ENCODE measurements around the gene CNIH4.
"Not testable (repeated sequence)": the region's sequence is repeated elsewhere in the genome, so short reads cannot be mapped to it uniquely, and the experiment has no call there.

Gene CNIH4

DNA sequence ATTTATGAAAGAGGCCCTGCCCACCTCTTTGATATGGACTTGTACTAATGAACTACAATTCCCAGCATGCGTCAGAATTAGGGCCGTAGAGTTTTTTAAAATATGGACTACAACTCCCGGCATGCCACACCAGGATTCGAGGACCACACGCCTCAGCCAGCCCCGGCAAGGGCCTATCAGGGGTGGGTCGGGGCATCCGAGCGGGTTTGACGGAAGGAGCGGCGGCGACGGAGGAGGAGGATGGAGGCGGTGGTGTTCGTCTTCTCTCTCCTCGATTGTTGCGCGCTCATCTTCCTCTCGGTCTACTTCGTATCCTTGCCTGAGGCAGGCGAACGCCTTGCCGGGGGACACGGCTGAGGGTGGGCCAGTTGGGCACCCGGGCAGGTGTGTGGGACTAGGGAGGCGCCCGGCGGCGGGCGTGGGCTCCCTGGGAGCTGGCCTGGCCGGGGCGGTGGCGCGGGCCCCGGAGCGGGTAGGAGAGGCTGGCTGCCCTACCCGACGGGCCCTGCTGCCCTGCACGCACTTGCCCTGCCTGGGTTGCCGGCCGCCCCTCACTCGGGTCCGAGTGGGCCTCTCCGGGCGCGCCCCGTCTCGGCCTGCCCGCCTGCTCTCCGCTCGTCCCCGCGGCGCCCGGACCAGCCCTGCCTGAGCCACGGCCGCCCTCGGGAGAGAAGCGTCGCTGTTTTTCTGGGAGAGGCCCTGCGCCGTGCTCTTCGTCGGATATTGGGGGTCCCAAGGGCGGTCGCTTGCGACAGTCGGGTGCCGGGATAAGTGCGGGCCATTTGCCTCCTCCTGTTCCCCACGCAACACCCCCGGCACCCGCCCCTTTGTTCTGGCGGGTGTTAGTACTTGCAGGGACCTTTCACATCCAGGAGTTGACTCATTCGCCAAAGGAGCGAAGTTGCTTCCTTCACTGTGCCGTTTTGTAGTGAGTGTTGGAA is at the start of gene CNIH4:
Gene CNIH4 (plus strand): TSS at position 195 of the 941 bp plus-strand sequence. CDS start 46 bp downstream, at position 241.
- peak; percentile 81 to 83 for DNase-seq (ENCODE audit: extremely low read depth in 1 of 2, low read depth in 1 of 2)

DNA sequence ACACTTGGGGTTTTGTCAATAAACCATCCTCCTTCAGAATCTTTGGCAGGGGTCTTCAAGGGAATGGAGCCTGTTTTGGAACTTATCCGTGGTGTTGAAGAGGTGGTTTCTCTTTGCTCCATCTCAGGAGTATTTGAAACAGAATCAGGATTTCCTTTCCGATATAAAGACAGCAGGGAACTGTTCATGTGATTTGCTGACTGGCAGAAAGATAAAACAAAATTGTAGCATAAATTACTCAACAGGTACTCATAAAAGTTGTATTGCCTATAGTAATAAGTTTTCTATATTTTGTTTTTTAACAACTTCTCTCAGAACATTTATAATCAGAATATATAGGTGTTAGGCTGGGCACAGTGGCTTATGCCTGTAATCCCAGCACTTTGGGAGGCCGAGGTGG is 48.6 kb upstream of the CNIH4 start:
- DNase-seq (ENCODE audit: extremely low read depth in 1 of 2, low read depth in 1 of 2), result no peak

- not testable (repeated sequence) for DNase-seq (ENCODE audit: extremely low read depth in 1 of 2, low read depth in 1 of 2)
Measured at GRCh38 chr1:224311503-224311902, 45.2 kb upstream of the CNIH4 start.

GRCh38 chr1:224312025-224312424 is 44.7 kb upstream of the CNIH4 start:
- no peak for DNase-seq (ENCODE audit: extremely low read depth in 1 of 2, low read depth in 1 of 2)

GRCh38 chr1:224317383-224318045 is 39.2 kb upstream of the CNIH4 start:
- no peak for DNase-seq (ENCODE audit: extremely low read depth in 1 of 2, low read depth in 1 of 2)

DNA sequence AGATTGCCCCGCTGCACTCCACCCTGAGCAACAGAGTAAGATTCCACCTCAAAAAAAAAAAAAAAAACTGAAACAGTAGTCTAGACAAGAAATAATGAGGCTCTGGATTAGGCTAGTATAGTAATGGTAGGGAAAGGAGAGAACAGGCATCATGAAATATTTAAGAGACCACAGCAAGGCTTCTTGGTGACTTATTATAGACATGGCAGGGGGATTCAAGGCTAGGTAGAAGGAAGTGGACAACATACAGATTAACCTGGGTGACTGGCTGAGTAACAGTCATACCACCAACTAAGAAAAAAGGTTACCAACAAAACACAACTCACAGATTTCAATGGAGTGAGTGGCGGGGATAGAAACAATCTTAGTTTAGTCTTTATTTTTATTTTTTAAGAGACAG is 35.0 kb upstream of the CNIH4 start:
- DNase-seq (ENCODE audit: extremely low read depth in 1 of 2, low read depth in 1 of 2), result no peak

GRCh38 chr1:224325959-224326358 is 30.7 kb upstream of the CNIH4 start:
- DNase-seq (ENCODE audit: extremely low read depth in 1 of 2, low read depth in 1 of 2), result no peak

DNA sequence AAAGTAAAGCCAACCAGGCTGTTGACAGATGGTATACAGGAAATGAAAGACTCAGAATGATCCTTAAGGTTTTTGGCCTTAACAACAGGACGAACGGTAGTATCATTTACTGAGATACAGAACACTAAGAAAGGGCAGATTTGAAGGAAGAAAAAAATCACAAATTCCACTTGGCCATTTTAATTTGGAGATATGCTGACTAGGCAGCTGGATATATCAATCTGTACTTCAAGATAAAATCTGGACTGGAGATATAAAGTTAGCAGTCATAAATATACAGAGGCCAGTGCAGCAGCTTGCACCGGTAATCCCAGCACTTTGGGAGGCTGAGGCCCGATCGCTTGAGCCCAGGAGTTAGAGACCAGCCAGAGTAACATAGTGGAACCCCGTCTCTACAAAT is 28.0 kb upstream of the CNIH4 start:
- no peak for DNase-seq (ENCODE audit: extremely low read depth in 1 of 2, low read depth in 1 of 2)

- no peak for DNase-seq (ENCODE audit: extremely low read depth in 1 of 2, low read depth in 1 of 2)
Measured at GRCh38 chr1:224329484-224329841, 27.2 kb upstream of the CNIH4 start.

GRCh38 chr1:224329842-224330753 is 26.6 kb upstream of the CNIH4 start, which contains the start of gene NVL:
TSS of gene NVL (minus strand) at chr1:224330172. CDS start at chr1:224330127, 45 bp downstream.
- peak; percentile 40 to 67 for DNase-seq (ENCODE audit: extremely low read depth in 1 of 2, low read depth in 1 of 2)

DNA sequence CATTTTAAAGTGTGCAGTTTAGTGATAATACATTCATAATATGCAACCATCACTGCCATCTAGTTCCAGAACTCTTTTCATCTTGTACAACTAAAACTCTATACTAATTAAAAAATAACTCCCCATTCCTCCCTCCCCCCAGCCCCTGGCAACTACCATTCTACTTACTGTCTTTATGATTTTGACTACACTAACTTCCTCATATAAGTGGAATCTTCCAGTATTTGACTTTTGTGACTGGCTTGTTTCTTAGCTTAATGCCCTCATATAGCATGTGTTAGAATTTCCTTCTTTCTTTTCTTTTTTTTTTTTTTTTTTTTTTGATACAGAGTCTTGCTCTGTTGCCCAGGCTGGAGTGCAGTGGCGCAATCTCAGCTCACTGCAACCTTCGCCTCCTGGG is 25.4 kb upstream of the CNIH4 start:
- no peak for DNase-seq (ENCODE audit: extremely low read depth in 1 of 2, low read depth in 1 of 2)

GRCh38 chr1:224331824-224332223 is 24.9 kb upstream of the CNIH4 start:
- DNase-seq (ENCODE audit: extremely low read depth in 1 of 2, low read depth in 1 of 2), result no peak

DNA sequence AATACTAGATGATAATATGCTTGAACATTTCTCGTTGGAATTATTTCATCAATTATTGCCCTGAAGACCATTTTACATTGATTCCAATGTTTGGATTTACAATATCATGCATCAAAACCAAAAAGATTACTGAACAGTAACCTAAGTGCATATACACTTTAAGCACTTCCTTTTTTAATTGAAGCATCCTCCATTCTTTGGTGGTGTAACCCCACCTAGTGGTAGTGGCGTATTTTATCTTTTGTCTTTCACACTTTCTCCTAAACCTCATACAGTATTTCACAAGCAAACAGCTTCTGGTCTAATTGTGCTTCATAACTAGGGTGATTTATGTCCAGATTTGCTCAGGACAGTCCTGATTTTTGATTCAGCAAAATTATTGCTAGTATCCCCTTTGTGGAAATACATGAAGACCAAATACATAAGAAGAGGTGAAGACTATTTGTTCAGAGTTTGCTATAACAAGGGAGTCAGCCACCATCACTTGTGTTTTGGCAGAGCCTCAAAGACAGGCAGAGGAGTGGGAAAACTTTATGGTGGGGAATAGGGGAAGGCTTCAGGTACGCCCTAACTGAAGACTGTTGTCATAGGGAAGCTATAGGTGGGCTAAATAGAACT is 23.3 kb upstream of the CNIH4 start:
- no peak for DNase-seq (ENCODE audit: extremely low read depth in 1 of 2, low read depth in 1 of 2)

DNA sequence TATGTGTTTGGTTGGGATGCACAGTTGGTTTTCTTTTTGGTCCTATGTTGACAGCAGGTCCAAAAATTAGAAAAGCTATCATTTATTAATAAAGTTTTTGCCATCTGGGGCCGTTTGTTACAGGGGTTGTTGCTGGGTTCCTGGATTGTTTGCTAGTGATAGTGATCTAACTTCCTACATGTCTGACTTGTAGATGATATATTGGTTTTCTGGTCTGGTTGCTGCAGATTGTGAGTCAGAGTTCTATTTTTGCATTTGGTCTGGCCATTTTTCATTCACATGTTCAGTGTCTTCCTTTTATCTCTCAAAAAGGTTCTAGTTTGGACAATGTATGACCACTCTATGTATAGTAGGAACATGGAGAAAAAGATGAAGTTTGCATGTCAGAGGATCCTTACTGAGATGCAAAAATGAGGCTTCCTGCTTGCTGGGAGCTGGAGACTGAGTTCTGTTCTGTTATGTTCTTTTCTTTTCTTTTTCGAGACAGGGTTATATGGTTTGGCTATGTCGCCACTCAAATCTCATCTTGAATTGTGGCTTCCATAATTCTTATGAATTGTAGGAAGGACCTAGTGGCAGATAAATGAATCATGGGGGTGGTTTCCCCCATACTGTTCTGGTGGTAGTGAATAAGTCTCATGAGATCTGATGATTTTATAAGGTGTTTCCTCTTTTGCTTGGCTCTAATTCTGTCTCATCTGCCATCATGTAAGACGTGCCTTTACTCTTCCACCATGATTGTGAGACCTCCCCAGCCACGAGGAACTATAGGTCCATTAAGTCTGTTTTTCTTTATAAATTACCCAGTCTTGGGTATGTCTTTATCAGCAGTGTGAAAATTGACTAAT is 22.5 kb upstream of the CNIH4 start:
- no peak for DNase-seq (ENCODE audit: extremely low read depth in 1 of 2, low read depth in 1 of 2)

DNA sequence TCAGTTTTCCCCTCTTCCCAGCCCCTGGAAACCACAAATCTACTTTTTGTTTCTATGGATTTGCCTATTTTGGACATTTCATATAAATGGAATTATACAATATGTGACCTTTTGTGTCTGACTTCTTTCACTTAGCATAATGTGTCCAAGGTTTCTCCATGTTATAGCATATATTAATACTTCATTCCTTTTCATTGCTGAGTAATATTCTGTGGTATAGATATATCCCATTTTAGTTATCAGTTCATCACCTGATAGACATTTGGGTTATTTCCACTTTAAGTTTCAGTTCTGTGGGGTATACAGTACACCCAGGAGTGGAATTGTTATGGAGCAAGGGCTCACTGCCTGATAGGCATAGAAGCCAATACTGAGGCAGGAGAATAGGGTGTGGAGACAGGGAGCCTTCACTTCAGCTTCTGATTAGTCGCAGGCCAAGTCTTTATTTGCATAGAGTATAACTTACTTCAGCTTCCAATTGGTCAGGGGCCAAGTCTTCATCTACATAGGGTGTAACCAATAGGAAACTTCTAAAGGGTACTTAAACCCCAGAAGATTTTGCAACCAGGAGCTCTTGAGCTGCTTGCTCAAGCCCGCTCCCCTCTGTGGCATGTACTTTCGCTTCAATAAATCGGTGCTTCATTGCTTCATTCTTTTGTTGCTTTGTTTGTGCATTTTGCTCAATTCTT is 18.4 kb upstream of the CNIH4 start:
- DNase-seq (ENCODE audit: extremely low read depth in 1 of 2, low read depth in 1 of 2), result no peak

DNA sequence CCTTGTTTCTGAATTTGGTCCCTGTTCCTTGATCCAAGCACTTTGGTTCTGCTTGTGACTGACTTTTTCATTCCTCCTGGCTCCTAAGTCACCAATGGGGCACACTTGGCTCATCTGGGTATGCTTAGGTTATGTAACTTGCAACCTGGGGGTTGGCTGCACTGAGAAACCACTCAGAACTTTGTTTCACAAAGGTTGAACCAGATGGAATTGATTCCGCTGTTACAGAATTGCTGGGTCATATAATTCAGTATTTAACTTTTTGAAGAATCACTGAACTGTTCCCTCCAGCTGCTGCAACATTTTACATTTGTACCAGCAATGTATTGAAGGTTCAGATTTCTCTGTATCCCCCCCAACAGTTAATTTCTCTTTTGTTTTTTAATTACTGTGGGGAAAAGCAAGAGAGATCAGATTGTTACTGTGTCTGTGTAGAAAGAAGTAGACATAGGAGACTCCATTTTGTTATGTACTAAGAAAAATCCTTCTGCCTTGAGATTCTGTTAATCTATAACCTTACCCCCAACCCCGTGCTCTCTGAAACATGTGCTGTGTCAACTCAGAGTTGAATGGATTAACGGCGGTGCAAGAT is 17.1 kb upstream of the CNIH4 start:
- DNase-seq (ENCODE audit: extremely low read depth in 1 of 2, low read depth in 1 of 2), result no peak

GRCh38 chr1:224340453-224341384 is 16.0 kb upstream of the CNIH4 start:
- not testable (repeated sequence) for DNase-seq (ENCODE audit: extremely low read depth in 1 of 2, low read depth in 1 of 2)

DNA sequence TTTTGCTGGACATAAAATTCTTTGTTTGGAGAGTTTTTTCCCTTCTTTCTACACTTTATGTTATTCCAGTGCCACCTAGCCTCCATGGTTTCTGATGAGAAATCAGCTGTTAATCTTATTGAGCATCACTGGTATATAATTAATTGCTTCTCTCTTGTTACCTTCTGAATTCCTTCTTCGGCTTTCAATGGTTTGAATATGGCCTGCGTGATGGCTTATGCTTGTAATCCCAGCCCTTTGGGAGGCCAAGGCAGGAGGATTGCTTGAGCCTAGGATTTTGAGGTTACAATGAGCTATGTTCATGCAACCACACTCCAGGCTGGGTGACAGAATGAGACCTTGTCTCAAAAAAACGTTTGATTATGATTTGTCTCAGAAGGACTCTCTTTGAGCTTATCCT is 13.0 kb upstream of the CNIH4 start:
- no peak for DNase-seq (ENCODE audit: extremely low read depth in 1 of 2, low read depth in 1 of 2)

Measured in activated CD8-positive, alpha-beta memory T cell treated with anti-CD3 and anti-CD28 coated beads for 1 hour (primary cell).